AG09319 (cell line): ENCODE results near the gene LIN37.

Source experiments
- DNase-seq: peaks from one replicate; pipeline ENCODE4 v3.0.0-alpha.2; 2010; ENCODE audit warnings: low read depth; ENCODE audit errors: extremely low read depth
- CTCF ChIP-seq: IDR thresholded peaks from 2 replicates; pipeline ENCODE4 v1.5.1; 2011; ENCODE audit warnings: low read depth, mild to moderate bottlenecking, inconsistent platforms, low read length, moderate library complexity

LIN37 gene

GRCh38 chr19:35742121-35742724 is 6.2 kb upstream of the LIN37 start, which contains the start of gene IGFLR1:
Gene IGFLR1, minus strand, starts transcription at chr19:35742452. Its CDS starts 1,272 bp downstream, at chr19:35741180.
- no peak for DNase-seq
- no peak for TF ChIP-seq CTCF

GRCh38 chr19:35743640-35744429 is 4.5 kb upstream of the LIN37 start:
- TF ChIP-seq CTCF = no peak
- DNase-seq = no peak

- DNase-seq = peak; percentile 85
- TF ChIP-seq CTCF = peak; percentile 59
Measured at GRCh38 chr19:35744430-35745327, 3.7 kb upstream of the LIN37 start.

- TF ChIP-seq CTCF = no peak
- DNase-seq = peak; percentile 99
Measured at GRCh38 chr19:35745328-35746086, 2.9 kb upstream of the LIN37 start, which contains the start of the genes PSENEN and U2AF1L4. Gene PSENEN, plus strand, starts transcription at chr19:35745651. Its CDS starts 280 bp downstream, at chr19:35745931. Gene U2AF1L4, minus strand, starts transcription at chr19:35745418. Its CDS starts 27 bp downstream, at chr19:35745391.

GRCh38 chr19:35746087-35746462 is 2.3 kb upstream of the LIN37 start:
- DNase-seq = no peak
- no peak for TF ChIP-seq CTCF

- TF ChIP-seq CTCF = no peak
- DNase-seq = no peak
Measured at GRCh38 chr19:35746531-35746930, 1.8 kb upstream of the LIN37 start.
